GM21528 (cell line): ENCODE results near the gene C3orf20.
"Not testable (repeated sequence)": the region's sequence is repeated elsewhere in the genome, so short reads cannot be mapped to it uniquely, and the experiment has no call there.

Experiments
- ATAC-seq: cut with Tn5 transposase; IDR thresholded peaks from one replicate; pipeline ENCODE4 v1.9.1; 2021; ENCODE audit warnings: mild to moderate bottlenecking, moderate library complexity; ENCODE audit not compliant: unreplicated experiment, low FRiP score

C3orf20 gene

DNA sequence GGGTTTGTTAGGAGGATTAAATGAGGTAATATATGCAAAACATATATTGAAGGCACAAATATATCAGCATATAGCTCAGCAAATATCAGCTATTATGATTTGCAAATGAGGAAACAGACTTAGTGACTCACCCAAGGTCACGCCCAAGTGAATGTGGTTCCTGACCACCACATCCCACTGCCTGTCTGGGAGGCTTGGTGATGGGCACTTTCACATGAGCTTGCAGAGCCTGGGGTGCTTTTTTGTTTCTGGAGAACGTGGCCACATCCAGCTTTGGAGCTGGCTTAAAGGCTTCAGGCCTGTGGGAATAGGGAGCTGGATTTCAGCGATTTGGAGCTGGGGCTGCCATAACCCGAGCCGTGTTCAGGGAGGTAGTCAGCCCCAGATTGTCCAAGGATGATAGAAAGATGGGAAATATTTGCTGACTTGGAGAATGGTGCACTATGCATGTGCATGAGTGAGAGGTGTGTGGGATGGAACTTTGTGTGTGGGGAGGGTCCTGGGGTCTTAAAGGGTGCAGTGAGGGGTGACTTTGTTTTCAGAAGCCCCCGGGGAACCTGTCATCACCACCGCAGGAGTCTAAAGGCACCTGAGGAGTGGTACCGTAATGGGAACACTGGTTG lies 131.8 kb downstream of the C3orf20 start:
- ATAC-seq, result no peak

- no peak for ATAC-seq
These were observed 133.1 kb downstream of the C3orf20 start for GRCh38 chr3:14808025-14808424.

GRCh38 chr3:14808502-14809266 lies 133.7 kb downstream of the C3orf20 start:
- no peak for ATAC-seq

DNA sequence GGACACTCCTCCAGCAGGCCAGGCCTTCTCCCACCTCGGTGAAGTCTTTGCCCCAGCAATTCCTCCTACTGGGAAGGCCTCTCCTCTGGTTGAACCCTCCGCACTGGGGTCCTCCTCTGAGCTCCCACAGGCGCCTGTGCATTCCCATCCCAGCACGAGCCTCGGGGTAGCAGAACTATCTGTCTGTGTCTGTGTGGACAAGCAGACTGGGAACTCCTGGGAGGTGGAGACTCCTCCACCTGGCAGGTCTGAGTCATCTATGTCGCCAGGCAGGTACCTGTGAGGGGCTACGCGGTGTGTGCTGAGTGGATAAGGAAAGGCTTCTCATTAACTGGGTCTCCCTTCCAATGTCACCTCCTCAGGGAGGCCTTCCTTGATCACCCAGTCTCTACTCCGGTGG lies 134.7 kb downstream of the C3orf20 start:
- not testable (repeated sequence) for ATAC-seq

DNA sequence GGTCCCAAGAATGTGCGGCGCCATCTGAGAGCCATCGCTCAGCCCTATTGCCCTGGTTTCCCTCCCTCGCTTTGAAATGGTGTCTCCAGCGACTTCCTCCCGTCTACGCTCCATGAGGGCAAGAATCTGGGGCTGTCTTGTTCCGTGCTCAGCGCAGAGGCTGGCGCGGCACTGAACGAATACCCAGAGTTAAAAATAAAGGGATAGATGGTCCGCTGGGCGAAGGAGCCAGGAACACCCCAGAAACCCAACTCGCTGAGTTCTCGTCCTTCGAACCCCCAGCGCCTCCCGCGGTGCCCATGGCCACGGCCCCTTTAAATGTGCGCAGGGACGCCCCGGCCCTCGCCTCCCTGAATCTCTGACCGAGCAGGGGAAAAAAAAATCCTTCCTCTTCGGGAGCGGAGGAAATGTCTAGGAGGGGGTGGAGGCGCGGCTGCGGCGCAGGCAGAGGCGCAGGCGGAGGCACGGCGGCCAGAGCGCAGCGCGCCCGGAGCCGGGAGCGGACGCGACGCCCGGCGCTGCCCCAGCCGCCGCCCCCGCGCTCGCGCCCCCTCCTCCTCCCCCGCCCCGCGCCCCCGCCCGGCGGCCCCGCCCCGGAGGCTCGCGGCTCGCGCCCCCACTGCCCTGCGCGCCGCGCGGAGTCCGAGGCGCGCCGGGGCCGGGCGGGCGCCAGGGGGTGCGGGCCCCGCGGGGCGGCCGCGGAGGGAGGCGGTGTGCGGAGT lies 135.3 kb downstream of the C3orf20 start:
- ATAC-seq, result no peak

- ATAC-seq, result no peak
These were observed 136.1 kb downstream of the C3orf20 start for GRCh38 chr3:14810801-14811661.

- no peak for ATAC-seq
These were observed 136.7 kb downstream of the C3orf20 start for GRCh38 chr3:14811684-14812083.

DNA sequence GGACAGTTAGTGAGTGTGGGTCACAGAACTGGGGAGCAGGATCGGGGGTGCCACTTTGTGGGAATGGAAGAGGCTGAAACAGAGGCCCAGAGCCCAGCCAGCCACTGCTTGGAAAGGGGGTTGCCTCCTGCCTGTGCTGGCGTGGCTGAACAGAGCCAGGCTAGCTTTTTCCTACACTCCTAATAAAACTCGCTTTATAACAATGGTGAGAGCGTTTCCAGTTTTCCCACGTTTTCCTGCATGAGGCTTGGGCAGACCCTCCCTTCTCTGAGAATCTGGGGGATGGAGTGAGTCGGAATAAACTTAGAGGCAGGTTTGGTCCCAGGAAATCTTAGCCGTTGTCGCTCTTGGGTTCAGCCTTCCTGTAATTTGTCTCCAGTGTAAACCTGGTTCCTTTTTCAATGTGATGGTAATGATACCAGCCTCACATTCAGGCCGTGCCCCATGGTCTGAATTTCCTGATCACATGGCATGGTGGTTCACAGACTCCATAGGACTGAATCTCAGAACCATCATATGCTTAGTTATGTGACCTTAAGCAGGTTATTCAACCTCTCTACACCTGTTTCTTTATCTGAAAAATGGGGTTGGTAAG lies 137.4 kb downstream of the C3orf20 start:
- ATAC-seq, result no peak

- no peak for ATAC-seq
These were observed 139.5 kb downstream of the C3orf20 start for GRCh38 chr3:14814411-14814871.

- ATAC-seq, result no peak
These were observed 141.4 kb downstream of the C3orf20 start for GRCh38 chr3:14816359-14816758.

GRCh38 chr3:14818804-14819500 lies 144.0 kb downstream of the C3orf20 start, which contains the start of gene FGD5:
Gene FGD5 (plus strand): TSS chr3:14818962. CDS start chr3:14819072, 110 bp downstream.
- ATAC-seq, result no peak

GRCh38 chr3:14819671-14820070 lies 144.7 kb downstream of the C3orf20 start:
- no peak for ATAC-seq

DNA sequence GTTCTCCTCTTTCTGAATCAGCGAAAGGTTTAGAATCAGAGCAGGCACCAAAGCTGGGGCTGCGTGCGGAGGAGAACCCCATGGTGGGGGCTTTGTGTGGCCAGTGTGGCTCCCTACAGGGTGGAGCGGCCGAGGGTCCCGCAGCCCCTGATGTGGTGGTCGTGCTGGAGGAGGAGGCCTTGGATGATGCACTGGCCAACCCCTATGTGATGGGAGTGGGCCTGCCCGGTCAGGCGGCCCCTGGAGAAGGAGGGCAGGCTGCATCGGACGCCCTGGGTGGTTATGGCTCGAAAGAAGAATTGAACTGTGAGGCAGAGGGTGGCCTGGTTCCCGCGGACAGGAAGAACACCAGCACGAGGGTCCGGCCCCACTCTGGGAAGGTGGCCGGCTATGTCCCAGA lies 145.2 kb downstream of the C3orf20 start:
- ATAC-seq, result no peak

GRCh38 chr3:14821151-14821550 lies 146.2 kb downstream of the C3orf20 start:
- no peak for ATAC-seq

GRCh38 chr3:14822134-14822533 lies 147.2 kb downstream of the C3orf20 start:
- ATAC-seq, result no peak
